NOMO-1 treated with DMSO at 0.1 percent for 48 hours (cell line): ENCODE data around the gene DENND1C.
A peak's percentile ranks its signal among the peaks of the same experiment; 100 is the strongest.

Source experiments
- DNase-seq: peaks from one replicate; lab custom pipeline; 2025; ENCODE audit not compliant: unreplicated experiment; lab: John Stamatoyannopoulos, UW

The DENND1C gene

GRCh38 chr19:6479836-6480398, 1.7 kb downstream of the DENND1C start:
- DNase-seq = no peak

GRCh38 chr19:6478815-6479214, 2.8 kb downstream of the DENND1C start:
- DNase-seq = no peak

DNA sequence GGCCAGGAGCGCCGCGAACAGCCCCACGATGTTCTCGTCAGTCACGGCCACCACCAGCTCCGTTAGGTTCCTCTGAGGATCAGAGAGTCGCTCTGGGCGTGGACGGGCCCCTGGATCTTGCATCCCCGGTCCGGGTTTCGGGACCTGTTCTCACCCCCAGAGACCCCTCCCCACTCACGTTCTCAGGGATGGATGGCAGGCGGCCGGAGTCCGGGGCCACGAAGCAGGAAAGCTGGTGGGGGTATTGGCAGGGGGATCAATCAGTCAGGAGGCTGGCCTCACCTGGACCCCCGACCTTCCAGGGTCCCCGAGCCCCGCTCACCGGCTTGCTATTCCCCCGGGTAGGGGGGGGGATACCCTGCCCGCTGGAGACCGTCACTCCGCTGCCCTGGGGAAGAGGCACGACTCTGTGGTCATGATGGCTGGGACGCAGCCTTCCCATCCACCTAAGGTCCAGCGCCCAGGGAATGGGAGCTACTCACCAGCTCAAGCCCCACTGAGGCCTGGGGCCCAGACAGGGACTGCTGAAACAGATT, 4.6 kb downstream of the DENND1C start:
- DNase-seq = no peak

DNA sequence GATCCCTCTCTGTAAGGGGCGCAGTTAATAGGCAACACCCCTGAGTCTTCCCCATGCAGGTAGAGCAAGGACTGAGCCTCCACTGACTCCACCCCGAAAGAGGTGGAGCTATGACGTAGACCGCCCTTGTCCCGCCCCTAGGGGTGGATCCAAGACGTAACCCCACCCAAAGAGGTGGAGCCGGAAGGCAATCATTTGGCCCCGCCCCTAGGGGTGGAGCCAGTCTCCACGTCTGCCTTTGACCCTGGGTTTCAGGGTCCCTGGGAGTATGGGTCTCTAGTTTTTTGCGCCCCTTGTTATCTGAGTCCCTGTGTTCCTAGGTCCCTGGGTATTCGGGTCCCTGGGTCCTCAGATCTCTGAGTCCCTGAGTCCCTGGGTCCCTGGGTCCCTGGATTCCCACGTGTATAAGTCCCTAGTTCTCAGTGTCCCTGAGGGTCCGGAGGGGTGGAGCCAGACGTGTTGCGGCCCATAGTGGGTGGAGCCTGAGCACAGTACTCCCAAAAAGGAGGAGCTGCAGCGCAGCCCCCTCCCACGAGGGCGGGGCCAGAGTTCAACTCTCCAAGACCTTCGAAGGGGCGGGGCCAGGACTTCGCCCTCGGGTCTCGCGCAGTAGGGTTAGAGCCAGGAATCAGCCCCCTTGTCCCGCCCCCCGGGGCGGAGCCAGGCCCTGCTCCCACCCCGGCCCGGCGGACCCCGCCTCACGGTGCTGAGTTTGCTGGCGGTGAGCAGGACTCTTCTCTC, 5.3 kb downstream of the DENND1C start:
- DNase-seq = no peak

DNA sequence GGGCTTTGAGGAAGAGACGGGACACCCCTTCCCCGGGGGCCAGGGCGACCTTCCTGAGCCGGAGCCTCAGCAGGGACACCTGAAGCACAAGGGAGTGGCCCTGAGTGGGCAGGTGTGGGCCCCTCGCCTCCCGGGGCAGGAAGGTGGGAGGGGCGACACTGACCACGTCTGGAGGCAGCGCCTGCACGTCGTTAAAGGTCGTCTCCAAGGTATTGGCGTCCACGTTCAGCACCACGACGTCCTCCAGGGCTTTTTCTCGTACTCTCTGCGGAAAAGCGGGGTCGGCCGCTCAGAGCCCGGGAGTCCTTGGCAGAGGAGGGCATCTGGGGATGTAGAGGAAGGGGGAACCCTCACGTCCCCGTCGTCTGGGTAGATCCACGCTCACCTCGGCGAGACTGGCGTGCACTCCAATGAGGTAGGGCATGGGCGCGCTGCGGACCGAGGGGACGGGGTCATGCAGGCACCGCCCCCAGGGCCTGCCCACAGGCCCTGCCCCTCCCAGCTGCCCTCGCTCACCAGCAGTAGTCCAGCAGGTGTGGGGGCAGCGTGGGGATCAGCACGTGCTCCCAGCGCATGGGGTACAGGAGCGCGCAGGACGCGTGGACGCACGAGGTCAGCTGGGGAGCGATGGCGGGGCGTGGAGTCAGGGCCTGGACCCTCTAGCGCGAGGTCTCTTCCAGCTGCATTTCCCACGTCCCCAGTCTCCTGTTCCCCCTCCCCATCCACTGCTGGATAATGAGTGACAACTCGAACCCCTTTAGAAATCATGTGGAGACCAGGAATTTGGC, 6.1 kb downstream of the DENND1C start:
- no peak for DNase-seq

GRCh38 chr19:6473647-6474046, 7.9 kb downstream of the DENND1C start:
- DNase-seq = no peak

- no peak for DNase-seq
Observed at GRCh38 chr19:6472713-6473112, 8.9 kb downstream of the DENND1C start.

DNA sequence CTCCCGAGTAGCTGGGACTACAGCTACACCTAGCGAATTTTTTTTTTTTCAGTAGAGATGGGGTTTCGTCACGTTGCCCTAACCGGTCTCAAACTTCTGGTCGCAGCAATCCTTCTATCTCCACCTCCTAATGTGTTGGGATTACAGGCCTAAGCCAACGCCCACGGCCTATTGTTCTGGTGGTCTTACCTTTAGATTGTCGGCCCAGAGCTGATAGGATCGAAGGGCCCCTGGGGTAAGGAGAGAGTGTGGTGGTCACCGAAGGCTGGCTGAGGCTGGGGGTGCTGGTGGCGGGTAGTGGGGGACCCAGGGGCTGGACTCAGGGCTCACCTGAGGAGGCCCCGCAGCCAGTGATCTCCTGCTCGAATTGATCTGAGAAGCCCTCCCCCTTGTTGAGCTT, 10.5 kb downstream of the DENND1C start:
- no peak for DNase-seq

GRCh38 chr19:6470173-6470572, 11.4 kb downstream of the DENND1C start:
- DNase-seq = no peak

GRCh38 chr19:6467384-6467783, 14.2 kb downstream of the DENND1C start:
- DNase-seq = no peak

GRCh38 chr19:6466526-6467248, 14.9 kb downstream of the DENND1C start:
- DNase-seq = no peak

GRCh38 chr19:6465663-6466062, 15.9 kb downstream of the DENND1C start:
- no peak for DNase-seq

- DNase-seq = no peak
Observed at GRCh38 chr19:6465006-6465405, 16.6 kb downstream of the DENND1C start.

DNA sequence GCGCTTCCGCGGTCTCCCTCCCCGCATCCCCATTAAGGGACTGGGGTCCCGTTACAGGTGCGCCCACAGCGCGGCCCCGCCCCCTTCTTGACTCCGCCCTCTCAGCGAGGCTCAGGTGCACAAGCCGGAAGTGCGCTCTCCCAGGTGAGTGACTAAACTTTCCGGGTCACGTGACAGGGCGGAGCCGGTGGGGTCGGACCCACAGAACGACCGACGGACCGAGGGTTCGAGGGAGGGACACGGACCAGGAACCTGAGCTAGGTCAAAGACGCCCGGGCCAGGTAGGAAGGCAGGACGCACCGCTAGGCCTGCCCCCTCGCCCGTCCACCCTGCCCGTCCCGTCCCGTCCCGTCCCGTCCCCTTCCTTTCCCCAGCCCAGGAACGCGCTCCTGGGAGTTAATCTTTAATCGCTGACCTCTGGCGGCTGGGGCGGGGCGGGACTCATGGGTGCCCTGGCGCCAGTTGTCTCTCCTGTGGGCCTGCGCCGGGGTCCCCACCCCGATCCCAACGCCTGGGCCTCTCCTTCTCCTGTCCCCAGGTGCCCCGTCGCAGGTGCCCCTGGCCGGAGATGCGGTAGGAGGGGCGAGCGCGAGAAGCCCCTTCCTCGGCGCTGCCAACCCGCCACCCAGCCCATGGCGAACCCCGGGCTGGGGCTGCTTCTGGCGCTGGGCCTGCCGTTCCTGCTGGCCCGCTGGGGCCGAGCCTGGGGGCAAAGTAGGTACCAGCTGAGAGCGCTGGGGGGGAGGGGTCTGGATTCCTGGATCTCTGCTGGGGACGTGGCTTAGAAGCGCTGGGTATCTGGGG, 17.3 kb downstream of the DENND1C start, which contains the start of gene CRB3:
Gene CRB3 (plus strand): TSS at position 202 of the 804 bp plus-strand sequence. CDS start 431 bp downstream, at position 633.
- no peak for DNase-seq

GRCh38 chr19:6460099-6460884, 21.3 kb downstream of the DENND1C start:
- DNase-seq = peak; percentile 99

- DNase-seq = peak; percentile 53
Observed at GRCh38 chr19:6459262-6460098, 22.1 kb downstream of the DENND1C start, which contains the start of gene SLC25A23. SLC25A23 (minus strand) TSS chr19:6459792; CDS start chr19:6459628, 164 bp downstream.

DNA sequence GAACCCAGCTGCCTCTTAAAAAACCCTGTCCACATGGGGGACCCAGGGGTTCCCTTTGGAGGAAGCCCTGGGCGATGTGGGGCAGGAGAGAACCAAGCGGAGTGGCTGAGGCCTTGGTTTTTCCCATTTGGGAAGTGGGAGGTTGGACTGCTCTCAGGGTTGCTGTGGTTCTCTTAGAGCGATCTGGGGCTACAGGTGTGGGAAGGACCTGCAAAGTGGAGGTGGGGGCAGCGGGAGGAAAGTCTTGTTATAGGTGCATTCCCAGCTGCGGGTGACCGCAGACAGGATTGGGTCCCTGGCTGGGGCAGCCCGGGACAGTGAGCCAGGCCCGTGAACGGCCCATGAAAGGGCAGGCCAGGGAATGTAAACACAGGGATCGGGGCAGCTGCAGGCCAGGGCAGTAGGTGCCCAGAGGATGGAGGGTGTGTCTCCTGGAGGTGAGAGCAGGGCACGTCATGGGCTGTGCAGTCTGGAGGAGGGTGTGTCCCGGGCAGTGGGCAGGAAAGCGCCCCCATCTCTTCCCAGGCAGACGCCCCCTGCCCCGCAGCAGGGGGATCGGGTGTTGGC, 22.8 kb downstream of the DENND1C start:
- no peak for DNase-seq
